ENCODE measurements around the gene MAPKAPK3.

DNA sequence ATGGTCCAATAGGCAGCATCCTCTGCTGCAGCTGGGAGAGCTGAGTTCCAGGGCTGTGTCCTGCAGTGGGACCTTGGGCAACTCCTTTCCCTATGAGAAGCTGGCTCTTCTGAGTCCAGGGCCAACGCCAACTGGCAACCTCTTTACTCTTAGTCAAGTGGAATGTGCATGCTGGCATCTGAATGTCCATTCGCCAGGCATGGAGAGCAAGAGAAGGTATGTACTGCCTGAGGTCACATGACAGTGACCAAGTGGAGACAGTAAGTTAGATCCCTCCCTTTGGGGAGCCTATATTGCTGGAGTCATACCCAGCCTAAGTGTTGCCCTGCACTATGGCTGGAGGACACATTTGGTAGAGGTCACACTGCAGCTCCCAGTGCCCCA is 35.5 kb upstream of the MAPKAPK3 start:
- TF ChIP-seq, protein P1, sequence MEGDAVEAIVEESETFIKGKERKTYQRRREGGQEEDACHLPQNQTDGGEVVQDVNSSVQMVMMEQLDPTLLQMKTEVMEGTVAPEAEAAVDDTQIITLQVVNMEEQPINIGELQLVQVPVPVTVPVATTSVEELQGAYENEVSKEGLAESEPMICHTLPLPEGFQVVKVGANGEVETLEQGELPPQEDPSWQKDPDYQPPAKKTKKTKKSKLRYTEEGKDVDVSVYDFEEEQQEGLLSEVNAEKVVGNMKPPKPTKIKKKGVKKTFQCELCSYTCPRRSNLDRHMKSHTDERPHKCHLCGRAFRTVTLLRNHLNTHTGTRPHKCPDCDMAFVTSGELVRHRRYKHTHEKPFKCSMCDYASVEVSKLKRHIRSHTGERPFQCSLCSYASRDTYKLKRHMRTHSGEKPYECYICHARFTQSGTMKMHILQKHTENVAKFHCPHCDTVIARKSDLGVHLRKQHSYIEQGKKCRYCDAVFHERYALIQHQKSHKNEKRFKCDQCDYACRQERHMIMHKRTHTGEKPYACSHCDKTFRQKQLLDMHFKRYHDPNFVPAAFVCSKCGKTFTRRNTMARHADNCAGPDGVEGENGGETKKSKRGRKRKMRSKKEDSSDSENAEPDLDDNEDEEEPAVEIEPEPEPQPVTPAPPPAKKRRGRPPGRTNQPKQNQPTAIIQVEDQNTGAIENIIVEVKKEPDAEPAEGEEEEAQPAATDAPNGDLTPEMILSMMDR (IDR thresholded peaks at IDR 0.05): no peak
- no peak for TF ChIP-seq POLR2A (IDR thresholded peaks at IDR 0.05)

Data from vagina (tissue), 2 donors.